ENCODE measurements around the gene FAM90A26.
"Not testable (repeated sequence)": the region's sequence is repeated elsewhere in the genome, so short reads cannot be mapped to it uniquely, and the experiment has no call there.

The FAM90A26 gene

DNA sequence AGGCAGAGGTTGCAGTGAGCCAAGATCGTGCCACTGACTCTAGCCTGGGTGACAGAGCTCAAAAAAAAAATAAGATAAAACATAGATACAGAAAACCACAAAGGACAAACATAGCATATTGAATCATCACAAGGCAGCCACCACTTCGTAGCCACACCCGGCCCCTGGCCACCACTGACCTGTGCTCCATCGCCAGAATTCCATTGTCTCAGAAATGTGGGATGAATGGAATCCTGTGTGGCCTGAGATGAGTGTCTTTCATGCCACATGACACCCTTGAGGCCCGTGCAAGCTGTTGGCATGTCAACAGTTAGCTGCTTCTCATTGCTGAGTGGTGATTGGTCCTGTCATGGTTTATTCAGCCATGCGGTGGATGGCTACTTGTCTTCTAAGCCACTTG is 10.2 kb upstream of the FAM90A26 start:
- DNase-seq (ENCODE audit: low read depth in 2 of 2) = not testable (repeated sequence)

DNA sequence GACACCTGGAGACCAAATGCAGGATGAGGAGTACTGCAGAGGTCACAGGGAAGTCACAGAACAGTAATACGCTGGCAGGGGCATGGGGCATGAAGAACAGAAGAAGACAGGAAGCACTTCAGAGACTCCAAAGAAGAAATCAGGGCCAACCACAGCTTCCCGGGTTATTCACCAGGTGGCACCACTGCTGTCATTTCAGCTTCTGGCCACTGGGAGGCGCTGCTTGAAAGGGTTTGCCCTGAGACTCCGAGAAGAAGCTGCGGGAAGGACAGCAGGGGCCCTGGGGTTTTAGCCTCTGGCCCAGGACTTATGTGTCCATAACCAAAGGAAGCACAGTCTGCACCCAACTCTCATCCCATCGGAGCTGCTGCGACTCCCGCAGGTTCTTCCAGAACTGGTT is 4.2 kb upstream of the FAM90A26 start:
- not testable (repeated sequence) for DNase-seq (ENCODE audit: low read depth in 2 of 2)

DNA sequence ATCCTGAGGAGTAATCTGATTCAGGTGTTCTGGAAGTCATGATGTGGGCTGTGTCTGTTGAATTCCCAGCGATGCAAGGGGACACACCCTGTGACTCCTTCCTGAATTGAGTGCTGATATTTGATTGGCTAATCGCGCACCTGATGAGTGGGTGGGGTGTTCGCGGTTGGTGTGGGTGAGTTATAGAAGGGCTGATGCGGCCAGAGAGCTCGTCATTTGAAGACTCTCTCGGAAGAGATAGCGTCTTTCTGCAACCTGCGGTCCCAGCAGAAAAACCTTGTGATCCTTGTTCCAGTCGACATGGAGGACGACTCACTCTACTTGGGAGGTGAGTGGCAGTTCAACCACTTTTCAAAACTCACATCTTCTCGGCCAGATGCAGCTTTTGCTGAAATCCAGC is 40.1 kb downstream of the FAM90A26 start, which contains the start of gene USP17L10:
Gene USP17L10 (plus strand): TSS at position 301 of the 400 bp plus-strand sequence. CDS start 0 bp downstream, at position 301.
- DNase-seq (ENCODE audit: low read depth in 2 of 2) = not testable (repeated sequence)

DNA sequence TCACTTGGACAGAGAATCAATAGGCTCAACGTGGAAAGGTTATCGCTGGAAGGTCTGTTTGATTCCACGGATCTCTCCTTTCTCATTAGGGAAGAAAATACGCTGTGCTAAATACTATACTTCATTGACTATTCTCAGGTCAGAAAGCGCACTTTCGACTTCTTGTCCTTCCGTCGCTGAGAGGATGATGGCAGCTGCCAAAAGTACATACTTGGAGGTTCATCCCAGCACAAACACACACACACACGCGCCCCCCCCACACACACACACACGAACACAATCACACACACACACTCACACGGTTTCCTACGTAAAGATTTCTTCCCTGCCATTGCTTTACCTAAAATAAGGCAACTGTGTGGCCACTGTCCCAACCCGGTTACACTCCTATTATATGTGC is 44.5 kb downstream of the FAM90A26 start:
- DNase-seq (ENCODE audit: low read depth in 2 of 2) = not testable (repeated sequence)

DNA sequence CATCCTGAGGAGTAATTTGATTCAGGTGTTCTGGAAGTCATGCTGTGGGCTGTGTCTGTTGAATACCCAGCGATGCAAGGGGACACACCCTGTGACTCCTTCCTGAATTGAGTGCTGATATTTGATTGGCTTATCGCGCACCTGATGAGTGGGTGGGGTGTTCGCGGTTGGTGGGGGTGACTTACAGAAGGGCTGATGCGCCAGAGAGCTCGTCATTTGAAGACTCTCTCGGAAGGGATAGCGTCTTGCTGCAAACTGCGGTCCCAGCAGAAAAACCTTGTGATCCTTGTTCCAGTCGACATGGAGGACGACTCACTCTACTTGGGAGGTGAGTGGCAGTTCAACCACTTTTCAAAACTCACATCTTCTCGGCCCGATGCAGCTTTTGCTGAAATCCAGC is 44.9 kb downstream of the FAM90A26 start, which contains the start of gene USP17L11:
Gene USP17L11 (plus strand): TSS at position 301 of the 400 bp plus-strand sequence. CDS start 0 bp downstream, at position 301.
- not testable (repeated sequence) for DNase-seq (ENCODE audit: low read depth in 2 of 2)

DNA sequence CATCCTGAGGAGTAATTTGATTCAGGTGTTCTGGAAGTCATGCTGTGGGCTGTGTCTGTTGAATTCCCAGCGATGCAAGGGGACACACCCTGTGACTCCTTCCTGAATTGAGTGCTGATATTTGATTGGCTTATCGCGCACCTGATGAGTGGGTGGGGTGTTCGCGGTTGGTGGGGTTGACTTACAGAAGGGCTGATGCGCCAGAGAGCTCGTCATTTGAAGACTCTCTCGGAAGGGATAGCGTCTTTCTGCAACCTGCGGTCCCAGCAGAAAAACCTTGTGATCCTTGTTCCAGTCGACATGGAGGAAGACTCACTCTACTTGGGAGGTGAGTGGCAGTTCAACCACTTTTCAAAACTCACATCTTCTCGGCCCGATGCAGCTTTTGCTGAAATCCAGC is 49.6 kb downstream of the FAM90A26 start, which contains the start of gene USP17L12:
Gene USP17L12 (plus strand): TSS at position 301 of the 400 bp plus-strand sequence. CDS start 0 bp downstream, at position 301.
- not testable (repeated sequence) for DNase-seq (ENCODE audit: low read depth in 2 of 2)

DNA sequence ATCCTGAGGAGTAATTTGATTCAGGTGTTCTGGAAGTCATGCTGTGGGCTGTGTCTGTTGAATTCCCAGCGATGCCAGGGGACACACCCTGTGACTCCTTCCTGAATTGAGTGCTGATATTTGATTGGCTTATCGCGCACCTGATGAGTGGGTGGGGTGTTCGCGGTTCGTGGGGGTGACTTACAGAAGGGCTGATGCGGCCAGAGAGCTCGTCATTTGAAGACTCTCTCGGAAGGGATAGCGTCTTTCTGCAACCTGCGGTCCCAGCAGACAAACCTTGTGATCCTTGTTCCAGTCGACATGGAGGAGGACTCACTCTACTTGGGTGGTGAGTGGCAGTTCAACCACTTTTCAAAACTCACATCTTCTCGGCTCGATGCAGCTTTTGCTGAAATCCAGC is 54.4 kb downstream of the FAM90A26 start, which contains the start of gene USP17L13:
Gene USP17L13 (plus strand): TSS at position 301 of the 400 bp plus-strand sequence. CDS start 0 bp downstream, at position 301.
- not testable (repeated sequence) for DNase-seq (ENCODE audit: low read depth in 2 of 2)
